ENCODE measurements around the gene TRIM44. TPM values are rescaled to one million over a fixed set of nuclear protein-coding genes. Genes with fewer than 3 reads are reported as not detected.

Gene TRIM44, protein sequence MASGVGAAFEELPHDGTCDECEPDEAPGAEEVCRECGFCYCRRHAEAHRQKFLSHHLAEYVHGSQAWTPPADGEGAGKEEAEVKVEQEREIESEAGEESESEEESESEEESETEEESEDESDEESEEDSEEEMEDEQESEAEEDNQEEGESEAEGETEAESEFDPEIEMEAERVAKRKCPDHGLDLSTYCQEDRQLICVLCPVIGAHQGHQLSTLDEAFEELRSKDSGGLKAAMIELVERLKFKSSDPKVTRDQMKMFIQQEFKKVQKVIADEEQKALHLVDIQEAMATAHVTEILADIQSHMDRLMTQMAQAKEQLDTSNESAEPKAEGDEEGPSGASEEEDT
- total RNA-seq, result 10 to 100 TPM; 35.0 to 46.0 TPM
- long read RNA-seq, full-length matches to known transcripts, result 1 of 8 reads
- long read RNA-seq, partial matches to known transcripts, result 0 of 8 reads
- long read RNA-seq, other reads (novel, unspliced or antisense), result 7 of 8 reads

DNA sequence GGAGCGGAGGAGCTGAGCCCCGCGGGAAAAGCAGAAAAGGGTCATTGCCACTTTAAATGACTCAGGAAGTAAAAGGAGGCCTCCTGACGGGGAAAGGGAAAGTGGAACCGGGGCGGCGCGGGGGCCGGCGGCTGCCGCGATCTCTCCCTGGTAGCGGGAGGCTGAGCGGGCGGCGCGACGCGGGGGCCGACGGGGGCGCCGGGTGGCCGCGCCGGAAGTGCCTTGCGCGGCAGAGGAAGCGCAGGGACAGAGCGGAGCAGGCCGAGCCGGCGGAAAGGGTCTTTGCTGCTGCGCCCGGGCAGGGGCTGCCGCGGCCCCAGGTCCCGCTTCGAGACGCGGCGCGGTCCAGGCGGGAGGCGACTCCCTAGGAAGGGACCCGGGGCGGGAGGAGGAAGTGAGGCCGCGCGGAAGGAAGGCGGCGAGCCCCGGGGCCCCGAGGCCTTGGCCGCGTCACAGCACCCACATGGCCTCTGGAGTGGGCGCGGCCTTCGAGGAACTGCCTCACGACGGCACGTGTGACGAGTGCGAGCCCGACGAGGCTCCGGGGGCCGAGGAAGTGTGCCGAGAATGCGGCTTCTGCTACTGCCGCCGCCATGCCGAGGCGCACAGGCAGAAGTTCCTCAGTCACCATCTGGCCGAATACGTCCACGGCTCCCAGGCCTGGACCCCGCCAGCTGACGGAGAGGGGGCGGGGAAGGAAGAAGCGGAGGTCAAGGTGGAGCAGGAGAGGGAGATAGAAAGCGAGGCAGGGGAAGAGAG, at the start of gene TRIM44:
TSS of gene TRIM44 (plus strand) at position 127 of the 759 bp plus-strand sequence. CDS start at position 464, 337 bp downstream.
- ATAC-seq, result peak; percentile 95 to 98
- intact Hi-C loops (cut with DNase I), result loop anchor here in 1 of 2 donors (5.0 to 10.0 kb wide), 2 partner anchors 41 to 162 kb away; no protein-coding TSS in a partner anchor
- DNase-seq, result peak; percentile 88

DNA sequence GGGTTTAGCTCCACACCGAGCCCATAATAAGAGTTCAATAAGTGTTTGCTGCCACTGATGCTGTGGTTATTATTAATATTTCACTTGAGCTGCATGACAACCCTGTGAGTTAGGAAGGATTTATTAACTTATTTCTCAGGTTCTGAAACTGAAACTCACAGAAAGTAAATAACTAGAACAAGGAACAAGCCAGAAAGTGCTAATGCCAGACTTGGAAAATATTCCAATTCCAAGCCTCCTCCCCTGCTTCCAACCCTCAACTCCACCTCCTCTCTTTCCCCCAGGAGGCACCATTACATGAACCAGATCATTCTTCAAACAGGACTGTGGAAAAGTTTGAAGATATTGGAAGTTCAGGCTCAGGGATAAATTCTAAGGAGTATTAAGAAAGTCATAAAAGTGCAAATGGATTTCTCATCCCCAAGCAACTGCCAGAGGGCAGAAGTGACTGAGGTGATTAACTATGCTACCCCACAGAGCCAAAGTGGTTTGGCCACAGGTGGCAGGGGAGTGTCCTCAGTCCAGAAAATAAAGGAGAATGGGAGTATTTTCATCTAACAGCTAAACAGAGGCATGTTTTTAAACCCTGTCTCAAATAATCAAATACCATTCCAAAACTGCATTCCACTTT, 47.5 kb upstream of the TRIM44 start:
- intact Hi-C loops (cut with DNase I), result loop anchor here (2.0 to 10.0 kb wide), 4 partner anchors 207 to 652 kb away; no protein-coding TSS in a partner anchor
- ATAC-seq, result no peak
- no peak for DNase-seq

DNA sequence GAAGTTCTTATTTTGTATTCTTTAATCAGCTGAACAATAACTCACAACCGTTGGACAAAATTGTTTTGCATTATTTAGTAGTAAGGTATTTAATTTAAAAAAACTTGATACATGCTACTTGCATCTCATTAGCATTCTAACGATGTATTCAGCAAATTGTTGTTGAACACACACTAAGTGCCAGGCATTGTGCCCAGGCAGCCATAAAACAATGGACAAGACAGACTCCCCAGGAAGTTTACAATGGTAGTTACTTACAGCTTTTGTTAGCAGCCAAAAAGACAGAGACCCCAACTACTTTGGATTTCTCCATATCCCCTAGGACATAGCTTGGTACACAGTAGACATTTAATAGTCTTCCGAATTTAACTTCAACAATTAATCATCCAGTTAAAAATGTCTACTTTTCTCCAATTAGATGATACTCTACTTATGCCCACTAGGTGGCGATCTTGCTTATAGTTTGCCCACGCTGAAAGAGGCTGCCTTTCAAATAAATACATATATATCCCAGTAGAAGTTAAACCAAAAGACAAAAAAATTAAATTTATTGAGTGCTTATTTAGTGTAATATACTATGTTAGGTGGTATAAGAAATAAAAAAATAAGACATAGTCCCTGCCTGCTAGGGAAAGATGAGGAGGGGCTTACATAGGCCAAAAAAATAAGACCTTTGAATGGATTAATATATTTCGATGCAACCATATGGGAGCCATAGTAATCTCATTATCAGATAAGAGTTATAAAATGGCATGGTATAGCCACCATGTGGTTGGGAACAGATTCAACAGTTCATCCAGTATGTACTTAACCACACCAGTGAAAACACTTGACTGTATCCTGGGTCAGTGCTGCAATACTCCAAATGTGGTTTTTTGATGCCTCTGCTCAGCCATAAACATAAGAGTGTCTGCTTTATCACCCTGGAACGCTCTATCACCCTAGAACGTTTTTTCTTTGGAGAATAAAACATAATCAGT, 46.4 kb upstream of the TRIM44 start:
- no peak for DNase-seq
- intact Hi-C loops (cut with DNase I), result loop anchor here (1.0 to 10.0 kb wide), 5 partner anchors 206 to 651 kb away; no protein-coding TSS in a partner anchor

DNA sequence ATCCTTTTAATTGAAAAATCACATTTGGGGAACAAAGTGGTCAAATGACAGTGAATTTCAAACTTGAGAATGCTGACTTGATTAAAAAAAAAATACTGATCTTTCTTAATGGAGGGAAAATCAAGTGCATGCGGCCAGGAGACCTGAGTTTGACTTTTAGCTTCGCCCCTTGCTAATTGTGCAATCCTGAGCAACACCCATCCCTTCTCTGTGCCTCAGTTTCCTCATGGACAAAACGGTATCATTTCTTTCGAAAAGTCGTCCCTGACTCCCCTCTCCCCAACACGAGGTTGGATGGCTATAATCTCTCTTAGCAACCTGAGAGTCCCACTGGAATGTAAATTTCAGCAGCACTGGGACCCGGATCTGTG, 45.3 kb upstream of the TRIM44 start:
- intact Hi-C loops (cut with DNase I), result loop anchor here (5.0 to 10.0 kb wide), 3 partner anchors 205 to 638 kb away; no protein-coding TSS in a partner anchor
- ATAC-seq (no peak), DNase-seq (no peak)

More for the DNA sequence above, 46.4 kb upstream of the TRIM44 start:
- ATAC-seq, result no peak

DNA sequence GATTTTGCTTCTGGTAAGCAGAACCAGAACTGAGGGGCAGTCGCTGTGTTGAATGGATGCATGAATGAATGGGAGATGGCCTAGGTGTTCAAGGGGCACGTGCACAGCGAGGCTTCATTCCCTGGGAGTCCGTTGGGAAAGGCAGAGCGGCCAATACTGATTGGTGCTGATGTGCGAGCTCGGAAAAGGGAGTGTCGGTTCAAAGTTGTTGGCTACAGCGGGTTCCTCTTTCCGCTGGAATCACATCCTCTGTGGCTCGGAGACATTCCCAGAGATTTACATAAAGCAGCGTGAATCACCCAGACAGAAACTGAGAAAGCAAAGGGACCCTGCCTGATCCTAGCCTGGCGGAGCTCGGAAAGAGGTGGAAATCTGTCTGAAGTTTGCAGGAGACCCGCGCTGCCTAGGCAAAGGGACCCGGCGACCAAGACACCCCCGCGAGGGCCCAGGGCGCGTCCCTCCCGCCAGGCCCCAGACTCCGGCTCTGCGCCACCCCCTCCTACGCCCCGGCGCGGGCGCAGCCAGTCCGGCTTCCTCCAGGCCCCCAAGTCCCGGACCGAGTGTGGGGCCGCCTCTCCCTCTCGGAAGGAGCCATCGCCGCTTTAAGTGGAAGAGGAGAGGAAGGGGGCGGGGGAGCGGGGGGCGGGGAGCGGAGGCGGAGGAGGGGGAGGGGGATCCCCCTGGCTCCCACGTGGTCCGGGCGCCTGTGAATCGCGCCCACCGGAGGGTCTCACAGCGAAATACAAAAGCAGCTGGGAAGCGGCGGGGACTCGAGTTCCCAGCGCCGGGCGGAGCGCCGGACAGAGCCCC, 44.7 kb upstream of the TRIM44 start, which contains the start of gene FJX1:
TSS of gene FJX1 (plus strand) at position 774 of the 810 bp plus-strand sequence. CDS start 177 bp downstream, outside the sequence.
- ATAC-seq, result peak; percentile 70 to 84
- peak; percentile 78 for DNase-seq
- intact Hi-C loops (cut with DNase I), result loop anchor here (5.0 to 10.0 kb wide), 3 partner anchors 204 to 637 kb away; no protein-coding TSS in a partner anchor

- ATAC-seq (peak; percentile 36 to 46), DNase-seq (peak; percentile 41)
- intact Hi-C loops (cut with DNase I), result loop anchor here (5.0 to 10.0 kb wide), 3 partner anchors 204 to 636 kb away; no protein-coding TSS in a partner anchor
Measured at GRCh38 chr11:35618497-35619115, 44.0 kb upstream of the TRIM44 start.

- intact Hi-C loops (cut with DNase I), result loop anchor here (5.0 to 10.0 kb wide), 3 partner anchors 203 to 636 kb away; no protein-coding TSS in a partner anchor
- ATAC-seq, result peak; percentile 35 to 41
- DNase-seq, result peak; percentile 49
Measured at GRCh38 chr11:35619116-35619854, 43.3 kb upstream of the TRIM44 start.

DNA sequence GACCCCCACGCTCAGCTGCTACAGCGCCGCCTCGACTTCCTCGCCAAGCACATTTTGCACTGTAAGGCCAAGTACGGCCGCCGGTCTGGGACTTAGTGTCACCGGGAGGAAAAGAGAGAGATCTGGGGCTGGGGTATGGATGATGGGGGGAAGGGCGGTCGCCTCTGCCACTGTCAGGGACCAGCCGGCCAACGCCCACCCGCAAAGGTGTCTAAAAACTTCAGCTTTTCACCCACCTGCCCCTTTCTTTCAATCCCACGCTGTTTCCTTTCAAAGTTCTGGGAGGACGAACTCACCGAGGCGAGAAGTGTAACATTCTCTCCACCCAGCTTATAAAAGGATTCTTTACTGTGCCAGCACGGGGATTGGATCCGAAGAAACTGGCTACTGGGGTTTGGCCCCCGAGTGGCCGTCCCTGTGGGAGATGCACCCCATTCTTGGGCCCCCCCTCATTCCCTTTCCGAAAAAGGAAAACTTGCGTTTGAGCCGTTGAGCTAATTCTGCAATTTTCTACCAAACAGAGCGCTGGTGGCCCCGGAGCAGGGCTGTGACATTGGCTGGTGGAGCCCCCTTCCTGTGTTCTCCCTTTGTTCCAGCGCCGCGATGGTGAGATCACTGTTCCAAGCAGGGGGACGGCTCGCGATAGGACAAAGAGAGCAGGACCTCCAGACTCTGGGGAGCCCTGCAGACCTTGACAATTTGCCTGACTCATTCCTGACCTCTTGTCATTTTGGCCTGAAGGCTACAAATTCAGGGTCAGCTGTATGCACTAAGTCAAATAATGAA, 42.5 kb upstream of the TRIM44 start:
- peak; percentile 40 for DNase-seq
- intact Hi-C loops (cut with DNase I), result loop anchor here (5.0 to 10.0 kb wide), 4 partner anchors 42 to 635 kb away; partner anchors contain the start of gene TRIM44 (in 1 of the 2)
- no peak for ATAC-seq

GRCh38 chr11:35620795-35621194, 41.8 kb upstream of the TRIM44 start:
- intact Hi-C loops (cut with DNase I), result loop anchor here in 1 of 2 donors (5.0 kb wide), 1 partner anchor 42 kb away; the partner anchor contains the start of gene TRIM44
- DNase-seq, result no peak
- no peak for ATAC-seq

DNA sequence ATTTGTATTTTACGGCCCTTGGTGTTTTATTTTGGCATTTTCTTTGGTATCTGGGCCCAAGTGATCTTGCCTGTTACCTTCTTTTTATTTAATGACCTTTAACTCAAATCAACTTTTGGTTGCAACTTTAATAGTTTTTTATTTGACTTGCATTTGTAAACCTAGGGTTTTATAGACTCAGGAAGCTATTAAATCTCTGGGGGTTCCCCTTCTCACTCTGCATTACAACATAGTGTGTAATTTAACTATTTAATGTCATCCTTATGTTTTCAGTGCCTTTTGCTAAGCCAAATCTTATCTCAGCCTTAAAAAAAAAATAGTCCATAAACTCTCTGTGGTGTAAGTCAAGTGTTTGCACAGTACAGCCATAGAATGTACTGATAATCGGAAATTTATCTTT, 41.0 kb upstream of the TRIM44 start:
- intact Hi-C loops (cut with DNase I), result loop anchor here in 1 of 2 donors (5.0 kb wide), 1 partner anchor 41 kb away; the partner anchor contains the start of gene TRIM44
- no peak for DNase-seq
- ATAC-seq, result no peak

GRCh38 chr11:35622070-35622469, 40.5 kb upstream of the TRIM44 start:
- intact Hi-C loops (cut with DNase I), result loop anchor here in 1 of 2 donors (5.0 kb wide), 1 partner anchor 40 kb away; the partner anchor contains the start of gene TRIM44
- ATAC-seq, result no peak
- DNase-seq, result no peak

DNA sequence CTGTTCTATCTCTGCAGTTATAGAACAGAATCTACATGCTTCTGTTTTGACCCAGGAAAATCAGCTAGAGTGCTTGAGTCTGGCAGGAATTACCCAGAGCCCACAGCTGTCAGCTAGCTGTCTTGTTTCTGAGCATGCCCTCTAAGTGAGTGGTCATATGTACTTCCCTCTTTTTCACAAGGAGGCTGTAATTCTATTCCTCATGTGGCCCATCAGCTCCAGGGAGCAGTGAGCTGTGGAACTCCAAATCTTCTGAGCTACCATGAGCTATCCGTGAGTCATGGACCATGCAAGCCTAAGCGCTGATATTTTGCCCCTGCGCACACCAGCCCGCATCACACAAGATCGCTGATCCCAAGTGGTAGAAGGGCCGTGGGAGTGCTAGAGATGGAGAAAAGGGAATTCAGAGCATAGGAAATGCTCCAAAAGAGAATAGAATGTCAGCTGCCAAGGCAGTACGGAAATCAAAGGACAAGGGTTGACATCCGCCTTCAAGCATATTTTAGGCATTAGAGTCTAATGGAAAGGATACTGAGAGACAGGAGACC, 38.9 kb upstream of the TRIM44 start:
- ATAC-seq (no peak), DNase-seq (no peak)
- intact Hi-C loops (cut with DNase I), result loop anchor here in 1 of 2 donors (5.0 kb wide), 1 partner anchor 39 kb away; the partner anchor contains the start of gene TRIM44

GRCh38 chr11:35624316-35624715, 38.3 kb upstream of the TRIM44 start:
- intact Hi-C loops (cut with DNase I), result loop anchor here in 1 of 2 donors (5.0 kb wide), 1 partner anchor 38 kb away; the partner anchor contains the start of gene TRIM44
- no peak for DNase-seq
- no peak for ATAC-seq

DNA sequence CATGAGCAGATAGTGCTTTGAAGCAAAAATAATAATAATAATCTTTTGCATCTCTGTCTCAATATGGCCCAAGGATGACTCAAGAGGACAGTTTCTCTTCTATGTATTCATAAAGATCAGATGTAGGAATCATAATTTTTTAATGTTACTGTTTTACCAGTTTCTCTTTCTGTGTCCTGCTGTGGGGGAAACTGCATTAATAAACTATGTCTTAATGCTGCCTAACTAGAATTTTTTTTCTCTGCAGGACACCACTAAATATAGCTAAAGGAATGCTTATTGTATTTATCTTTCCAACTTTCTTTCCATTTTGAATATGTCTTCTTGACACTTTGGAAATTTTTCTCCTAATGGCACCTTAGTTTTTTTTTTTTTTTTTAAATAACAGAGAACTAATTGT, 37.8 kb upstream of the TRIM44 start:
- no peak for ATAC-seq
- intact Hi-C loops (cut with DNase I), result loop anchor here in 1 of 2 donors (5.0 kb wide), 1 partner anchor 38 kb away; the partner anchor contains the start of gene TRIM44
- DNase-seq, result no peak

Measured in left cardiac atrium (tissue), 4 donors.